GM12801 (cell line): ENCODE results near the gene CADM1.

ENCODE experiments used
- TF ChIP-seq, protein P1 (sequence below): IDR thresholded peaks from one replicate; pipeline ENCODE4 v1.5.1; 2011; ENCODE audit warnings: control low read depth; ENCODE audit not compliant: insufficient read length; ENCODE audit errors: extremely low read depth

CADM1 gene

DNA sequence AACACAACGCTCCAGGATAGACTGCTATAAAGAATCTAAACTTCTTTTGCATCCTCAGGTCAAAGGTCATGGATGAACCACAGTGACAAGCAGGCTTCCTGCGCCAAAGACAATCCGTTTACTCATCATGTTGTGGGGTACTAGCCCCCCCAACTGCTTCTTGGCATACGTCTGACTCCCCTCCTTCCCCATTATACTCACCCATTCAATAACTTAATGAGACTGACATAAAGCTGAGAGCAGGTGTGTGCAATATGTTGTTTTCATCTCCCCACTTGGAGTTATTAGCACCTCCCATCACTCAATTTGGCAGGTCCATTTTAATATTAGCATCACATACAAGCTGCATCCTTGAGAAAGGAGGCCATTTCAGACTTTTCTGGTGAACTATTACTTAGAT, 157.1 kb downstream of the CADM1 start:
- TF ChIP-seq, protein P1, sequence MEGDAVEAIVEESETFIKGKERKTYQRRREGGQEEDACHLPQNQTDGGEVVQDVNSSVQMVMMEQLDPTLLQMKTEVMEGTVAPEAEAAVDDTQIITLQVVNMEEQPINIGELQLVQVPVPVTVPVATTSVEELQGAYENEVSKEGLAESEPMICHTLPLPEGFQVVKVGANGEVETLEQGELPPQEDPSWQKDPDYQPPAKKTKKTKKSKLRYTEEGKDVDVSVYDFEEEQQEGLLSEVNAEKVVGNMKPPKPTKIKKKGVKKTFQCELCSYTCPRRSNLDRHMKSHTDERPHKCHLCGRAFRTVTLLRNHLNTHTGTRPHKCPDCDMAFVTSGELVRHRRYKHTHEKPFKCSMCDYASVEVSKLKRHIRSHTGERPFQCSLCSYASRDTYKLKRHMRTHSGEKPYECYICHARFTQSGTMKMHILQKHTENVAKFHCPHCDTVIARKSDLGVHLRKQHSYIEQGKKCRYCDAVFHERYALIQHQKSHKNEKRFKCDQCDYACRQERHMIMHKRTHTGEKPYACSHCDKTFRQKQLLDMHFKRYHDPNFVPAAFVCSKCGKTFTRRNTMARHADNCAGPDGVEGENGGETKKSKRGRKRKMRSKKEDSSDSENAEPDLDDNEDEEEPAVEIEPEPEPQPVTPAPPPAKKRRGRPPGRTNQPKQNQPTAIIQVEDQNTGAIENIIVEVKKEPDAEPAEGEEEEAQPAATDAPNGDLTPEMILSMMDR: no peak

DNA sequence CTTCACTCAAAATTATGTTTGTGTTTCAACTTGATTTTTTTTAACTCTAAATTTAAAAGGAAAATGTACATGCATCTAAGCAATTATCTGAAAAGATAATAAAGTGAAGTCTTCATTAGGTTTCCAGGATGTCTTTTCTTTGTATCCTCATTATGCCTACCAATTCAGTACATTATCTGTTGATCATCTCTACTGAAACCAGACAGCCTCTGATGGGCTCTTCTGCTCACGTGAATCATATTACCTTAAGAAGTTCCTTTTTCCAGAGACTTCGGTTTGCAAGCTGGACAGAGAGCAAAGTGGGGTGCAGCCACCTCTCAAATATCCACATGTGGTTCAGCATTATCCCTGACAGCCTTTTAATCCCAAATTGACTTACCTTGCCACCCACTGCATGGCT, 158.4 kb downstream of the CADM1 start:
- TF ChIP-seq, protein P1: no peak

DNA sequence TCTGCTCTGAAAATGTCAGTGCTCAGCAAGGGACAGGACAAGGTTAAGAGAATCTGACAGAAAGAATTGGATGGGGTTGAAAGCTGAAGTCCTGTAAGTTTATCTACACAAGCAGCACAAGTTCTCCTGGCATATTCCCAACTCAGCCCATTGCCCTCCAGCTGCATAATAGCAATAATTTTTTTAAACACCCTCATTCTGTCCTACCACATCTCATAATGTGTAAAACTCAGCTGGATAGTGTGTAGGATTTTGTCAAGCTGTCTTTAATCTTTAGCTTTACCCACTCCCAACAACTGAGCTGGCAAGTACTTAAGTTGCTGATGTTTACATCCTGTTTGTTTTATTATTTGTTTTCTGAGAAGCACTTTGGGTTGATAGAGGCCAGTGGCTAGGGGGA, 158.9 kb downstream of the CADM1 start:
- TF ChIP-seq, protein P1: no peak

DNA sequence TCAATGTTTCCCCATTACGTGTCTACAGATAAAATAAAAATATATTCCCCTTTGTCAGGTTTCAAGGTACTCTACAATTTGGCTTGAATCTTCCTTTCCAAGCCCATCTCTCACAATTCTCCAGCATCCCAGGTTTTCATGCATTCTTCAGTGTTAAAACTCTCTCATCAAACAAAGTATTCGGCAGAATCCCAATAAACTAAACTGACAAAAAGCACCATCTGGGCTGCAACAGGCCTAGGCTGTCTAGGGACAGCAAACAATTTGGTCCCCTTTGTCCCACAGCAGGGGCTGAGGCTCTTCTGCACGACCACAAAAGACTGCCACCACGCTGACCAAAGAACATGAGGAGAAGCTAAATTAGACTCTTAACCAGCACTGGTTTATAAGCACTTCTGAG, 159.4 kb downstream of the CADM1 start:
- TF ChIP-seq, protein P1: no peak

DNA sequence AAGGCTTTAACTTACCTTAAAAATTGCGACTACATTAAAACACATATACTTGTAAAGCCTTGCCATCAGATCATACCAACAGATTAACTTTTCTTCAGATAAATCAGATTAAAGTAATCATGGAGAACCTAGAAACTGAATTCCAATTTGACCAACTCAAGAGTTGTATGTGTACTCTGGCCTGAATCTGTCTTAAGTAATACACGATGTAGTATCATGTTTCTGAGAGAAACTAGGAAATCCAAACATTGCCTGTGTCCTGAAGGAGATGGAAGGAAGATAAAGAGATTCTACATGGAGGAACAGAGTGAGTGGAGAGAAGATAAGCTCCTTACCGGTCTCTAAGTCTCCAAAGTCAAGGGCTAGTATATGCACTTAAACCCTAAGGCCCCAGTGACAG, 162.1 kb downstream of the CADM1 start:
- TF ChIP-seq, protein P1: no peak

DNA sequence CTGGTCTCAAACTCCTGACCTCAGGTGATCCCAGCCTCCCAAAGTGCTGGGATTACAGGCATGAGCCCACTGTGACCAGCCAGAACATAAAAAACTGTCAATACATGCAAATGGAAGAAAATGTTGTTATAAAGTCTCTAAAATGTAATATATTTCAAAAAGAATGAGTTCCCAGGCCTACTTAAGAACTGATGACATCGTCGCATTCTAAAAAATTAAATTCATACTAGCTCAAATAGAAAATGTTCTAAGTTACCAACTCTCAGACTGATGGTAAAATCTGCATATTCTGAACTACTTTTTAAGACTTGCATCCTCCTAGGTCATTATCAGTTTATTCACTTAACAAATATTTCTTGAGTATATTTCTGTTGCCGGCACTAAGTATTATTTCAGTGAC, 163.3 kb downstream of the CADM1 start:
- TF ChIP-seq, protein P1: no peak

DNA sequence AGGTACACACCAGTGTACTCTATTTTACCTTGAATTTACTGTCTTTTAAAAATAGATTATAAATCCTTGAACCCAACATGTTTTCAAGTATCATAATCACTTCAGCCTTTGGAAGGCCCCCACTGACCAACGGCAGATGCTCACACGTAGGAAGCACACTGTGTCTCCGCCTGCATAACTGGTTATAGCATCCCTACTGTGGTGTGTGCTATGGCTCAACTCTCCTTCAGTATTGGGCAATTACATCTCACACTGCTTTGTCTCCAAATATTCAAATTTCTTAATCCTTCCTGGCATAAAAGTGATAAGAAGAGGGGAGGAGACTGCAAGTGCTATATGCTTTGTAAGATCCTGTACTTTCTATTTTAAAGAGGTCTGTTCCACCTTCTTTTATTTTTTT, 165.7 kb downstream of the CADM1 start:
- TF ChIP-seq, protein P1: no peak
